Sigmoid colon (tissue), 7 donors: ENCODE data around the gene ADM2. TPM values are rescaled to one million over a fixed set of nuclear protein-coding genes. Genes with fewer than 3 reads are reported as not detected.
A peak's percentile ranks its signal among the peaks of the same experiment; 100 is the strongest.

Experiments used
- DNase-seq: peaks from one replicate; pipeline ENCODE4 v3.0.0-alpha.2; 2019
- H3K27ac ChIP-seq, 4 donors: fragments of 200-600 bp; sonication (generic); one replicate each; pipeline ENCODE4 v1.5.1; 2016 to 2019; ENCODE audit warnings: mild to moderate bottlenecking in 1 of 4
- H3K27me3 ChIP-seq, 3 donors: fragments of 200-600 bp; sonication (generic); one replicate each; pipeline ENCODE4 v1.5.1; 2019; ENCODE audit warnings: mild to moderate bottlenecking in 1 of 3
- H3K36me3 ChIP-seq, 4 donors: fragments of 200-600 bp; sonication (generic); one replicate each; pipeline ENCODE4 v1.5.1; 2016 to 2019
- H3K4me1 ChIP-seq, 4 donors: fragments of 200-600 bp; sonication (generic); one replicate each; pipeline ENCODE4 v1.5.1; 2017 to 2019
- H3K4me3 ChIP-seq, 4 donors: fragments of 200-600 bp; sonication (generic); one replicate each; pipeline ENCODE4 v1.5.1; 2017 to 2019; ENCODE audit warnings: mild to moderate bottlenecking in 2 of 4, moderate library complexity in 1 of 4
- H3K9me3 ChIP-seq, 4 donors: fragments of 200-600 bp in 3 of 4; sonication (generic) in 3 of 4; one replicate each; pipeline versions ENCODE4 v1.5.1 to v1.6.1; 2013 to 2019
- CTCF ChIP-seq, 4 experiments: fragments of 450-650 bp in 3 of 4; fragments of 200-600 bp in 1 of 4; IDR thresholded peaks; one replicate each; pipeline ENCODE4 v1.5.1; 2016 to 2019; ENCODE audit warnings: antibody characterized with exemption in 4 of 4, mild to moderate bottlenecking in 3 of 4, moderate library complexity in 2 of 4
- EP300 ChIP-seq, 4 donors: sonication (generic); formaldehyde crosslinking; IDR thresholded peaks; one replicate each; pipeline ENCODE4 v1.6.1; 2017; ENCODE audit warnings: antibody characterized with exemption in 4 of 4
- POLR2A ChIP-seq, 2 donors: fragments of 450-650 bp; IDR thresholded peaks; one replicate each; pipeline ENCODE4 v1.6.1; 2016; ENCODE audit warnings: antibody characterized with exemption in 2 of 2, mild to moderate bottlenecking in 2 of 2, moderate library complexity in 2 of 2
- POLR2AphosphoS5 ChIP-seq, 4 donors: sonication (generic); formaldehyde crosslinking; IDR thresholded peaks; one replicate each; pipeline ENCODE4 v1.6.1; 2017; ENCODE audit warnings: antibody characterized with exemption in 4 of 4
- WGBS, 2 donors: extraction: QIAGEN DNeasy Blood & Tissue Kit; methylation state at CpG; one replicate each; pipeline ENCODE4 v1.1.7; 2013; 5-methylcytosine and 5-hydroxymethylcytosine counted together
- intact Hi-C: fragments of 100-400 bp; cut with DNase I; formaldehyde crosslinking; loops from one replicate; pipeline ENCODE4 v1.15.1; 2023
- polyA plus RNA-seq, 3 donors: library from polyadenylated mRNA; stranded (reverse); fragments of 200-250 nt; gene quantifications; one replicate each; pipeline ENCODE4 v1.2.3, GENCODE V29; 2013
- total RNA-seq, 4 donors: library from RNA; depleted of rRNA; stranded (reverse); fragments of >200 nt; gene quantifications; one replicate each; pipeline ENCODE4 v1.1.0, GENCODE V29; 2016
- donor health status: healthy with polysubstance abuse.
- donor health status: Bipolar disorder and iron deficiency.
- donor health status: healthy.

ADM2 gene
- total and polyA plus RNA-seq, 7 donors, result 1.2 to 8.6 (median 3.2) TPM; not detected in 4

- H3K27me3 ChIP-seq, result no peaks in the 10 kb centered on the region
- H3K36me3 ChIP-seq, result peaks cover 13 to 22% (median 17%) of the 10 kb centered on the region in 4 donors
- peak overlapping the region; percentile 89 to 98 (median 94) for H3K27ac ChIP-seq
- H3K4me3 ChIP-seq, result peak overlapping the region in 3 of 4 donors; percentile 83 to 90 (median 88)
- 4 to 12% methylated on average over 3 of the region's 3 CpGs for WGBS, 2 donors
- intact Hi-C loops, result loop anchor here (2.0 to 5.0 kb wide), 4 partner anchors 16 to 267 kb away; partner anchors contain the start of genes SCO2 and SYCE3
- H3K9me3 ChIP-seq, result no peaks in the 10 kb centered on the region
- peaks cover 0 to 39% (median 24%) of the 10 kb centered on the region in 4 donors for H3K4me1 ChIP-seq
- no peak for DNase-seq
- TF ChIP-seq POLR2AphosphoS5 (IDR thresholded peaks at IDR 0.05) (no peak), POLR2A (IDR thresholded peaks at IDR 0.05) (no peak), CTCF (IDR thresholded peaks at IDR 0.05) (no peak), EP300 (IDR thresholded peaks at IDR 0.05) (no peak)
Observed at GRCh38 chr22:50508897-50509296, 27.6 kb downstream of the ADM2 start.

GRCh38 chr22:50513175-50513574 is 31.8 kb downstream of the ADM2 start:
- H3K27ac ChIP-seq, result no peak overlapping the region
- no peak for DNase-seq
- TF ChIP-seq EP300 (IDR thresholded peaks at IDR 0.05) (no peak), POLR2AphosphoS5 (IDR thresholded peaks at IDR 0.05) (no peak), CTCF (IDR thresholded peaks at IDR 0.05) (no peak), POLR2A (IDR thresholded peaks at IDR 0.05) (no peak)
- H3K36me3 ChIP-seq, result peaks cover 8 to 20% (median 12%) of the 10 kb centered on the region in 4 donors
- intact Hi-C loops, result no loop called here
- no peak overlapping the region for H3K4me3 ChIP-seq
- 96% methylated on average over 15 of the region's 15 CpGs for WGBS, 2 donors
- peaks cover 0 to 20% (median 11%) of the 10 kb centered on the region in 4 donors for H3K4me1 ChIP-seq
- no peaks in the 10 kb centered on the region for H3K9me3 ChIP-seq
- no peaks in the 10 kb centered on the region for H3K27me3 ChIP-seq

- no peaks in the 10 kb centered on the region for H3K4me1 ChIP-seq
- 92 to 93% methylated on average over 8 of the region's 8 CpGs for WGBS, 2 donors
- no peak overlapping the region for H3K4me3 ChIP-seq
- H3K36me3 ChIP-seq, result peaks cover 24 to 49% (median 28%) of the 10 kb centered on the region in 4 donors
- no peak for DNase-seq
- H3K27me3 ChIP-seq, result no peaks in the 10 kb centered on the region
- TF ChIP-seq POLR2AphosphoS5 (IDR thresholded peaks at IDR 0.05), result no peak
- no peak overlapping the region for H3K27ac ChIP-seq
- intact Hi-C loops, result no loop called here
- H3K9me3 ChIP-seq, result no peaks in the 10 kb centered on the region
Observed at GRCh38 chr22:50516068-50516467, 34.7 kb downstream of the ADM2 start.

GRCh38 chr22:50516891-50517290 is 35.5 kb downstream of the ADM2 start:
- 85 to 87% methylated on average over 16 of the region's 16 CpGs for WGBS, 2 donors
- H3K27me3 ChIP-seq, result no peaks in the 10 kb centered on the region
- H3K9me3 ChIP-seq, result no peaks in the 10 kb centered on the region
- intact Hi-C loops, result no loop called here
- H3K4me1 ChIP-seq, result no peaks in the 10 kb centered on the region
- no peak for DNase-seq
- no peak for TF ChIP-seq POLR2AphosphoS5 (IDR thresholded peaks at IDR 0.05)
- TF ChIP-seq CTCF (IDR thresholded peaks at IDR 0.05), result no peak
- no peak for TF ChIP-seq POLR2A (IDR thresholded peaks at IDR 0.05)
- peaks cover 29 to 57% (median 35%) of the 10 kb centered on the region in 4 donors for H3K36me3 ChIP-seq
- no peak overlapping the region for H3K4me3 ChIP-seq
- no peak overlapping the region for H3K27ac ChIP-seq

GRCh38 chr22:50517495-50518260 is 36.3 kb downstream of the ADM2 start:
- TF ChIP-seq CTCF (IDR thresholded peaks at IDR 0.05), result no peak
- no peak for TF ChIP-seq EP300 (IDR thresholded peaks at IDR 0.05)
- no peak for TF ChIP-seq POLR2A (IDR thresholded peaks at IDR 0.05)
- no peak for TF ChIP-seq POLR2AphosphoS5 (IDR thresholded peaks at IDR 0.05)
- intact Hi-C loops, result no loop called here
- Histone ChIP-seq H3K36me3 (peaks cover 36 to 65% (median 43%) of the 10 kb centered on the region in 4 donors), H3K4me1 (no peaks in the 10 kb centered on the region), H3K27ac (no peak overlapping the region), H3K27me3 (no peaks in the 10 kb centered on the region), H3K9me3 (no peaks in the 10 kb centered on the region), H3K4me3 (no peak overlapping the region)
- 83 to 90% methylated on average over 20 of the region's 20 CpGs for WGBS, 2 donors
- DNase-seq, result no peak
